Glutamatergic neuron (in vitro differentiated cells): ENCODE results near the gene DLGAP5. TPM values are rescaled to one million over a fixed set of nuclear protein-coding genes. Genes with fewer than 3 reads are reported as not detected.

Source experiments
- DNase-seq: peaks from one replicate; pipeline ENCODE4 v3.0.0; 2022
- H3K27ac Mint-ChIP-seq: one replicate; pipeline ENCODE4 v1.8.0; 2020; ENCODE audit warnings: mild to moderate bottlenecking, mixed read lengths, inconsistent platforms; ENCODE audit not compliant: unreplicated experiment
- H3K27me3 Mint-ChIP-seq: one replicate; pipeline ENCODE4 v1.8.0; 2020; ENCODE audit warnings: mild to moderate bottlenecking, moderate library complexity, mixed read lengths, inconsistent platforms; ENCODE audit not compliant: unreplicated experiment
- H3K36me3 Mint-ChIP-seq: one replicate; pipeline ENCODE4 v1.8.0; 2020; ENCODE audit warnings: mild to moderate bottlenecking, mixed read lengths, inconsistent platforms; ENCODE audit not compliant: unreplicated experiment
- H3K4me1 Mint-ChIP-seq: one replicate; pipeline ENCODE4 v1.8.0; 2020; ENCODE audit warnings: mild to moderate bottlenecking, low read depth, mixed read lengths, inconsistent platforms; ENCODE audit not compliant: unreplicated experiment
- H3K4me3 Mint-ChIP-seq: one replicate; pipeline ENCODE4 v1.8.0; 2020; ENCODE audit warnings: mild to moderate bottlenecking, mixed read lengths, inconsistent platforms; ENCODE audit not compliant: unreplicated experiment
- H3K9me3 Mint-ChIP-seq: one replicate; pipeline ENCODE4 v1.8.0; 2020; ENCODE audit warnings: mild to moderate bottlenecking, moderate library complexity, mixed read lengths, inconsistent platforms; ENCODE audit not compliant: unreplicated experiment
- CTCF ChIP-seq: fragments of 200-600 bp; sonication (generic); IDR thresholded peaks from one replicate; pipeline ENCODE4 v1.5.0; 2021; ENCODE audit not compliant: partially characterized antibody, unreplicated experiment
- total RNA-seq: library from RNA; stranded (reverse); fragmentation: NEBNext Ultra II Directional; extraction: Animal tissue kit (Norgen Biotek cat#: 25700); gene quantifications from one replicate; pipeline ENCODE4 v1.2.1, GENCODE V29; 2021; ENCODE audit not compliant: unreplicated experiment

DLGAP5 gene
- total RNA-seq, 1 donor from 2014 or later, result 8.2 TPM

- DNase-seq, result no peak
- H3K4me1 Mint-ChIP-seq, result peaks cover 10% of the 10 kb centered on the region
- no peak overlapping the region for H3K27ac Mint-ChIP-seq
- no peak overlapping the region for H3K4me3 Mint-ChIP-seq
- H3K9me3 Mint-ChIP-seq, result no peaks in the 10 kb centered on the region
- H3K36me3 Mint-ChIP-seq, result no peaks in the 10 kb centered on the region
- no peak for TF ChIP-seq CTCF
- peaks cover 2% of the 10 kb centered on the region for H3K27me3 Mint-ChIP-seq
These were observed 2.6 kb downstream of the DLGAP5 start for GRCh38 chr14:55188686-55189295.

DNA sequence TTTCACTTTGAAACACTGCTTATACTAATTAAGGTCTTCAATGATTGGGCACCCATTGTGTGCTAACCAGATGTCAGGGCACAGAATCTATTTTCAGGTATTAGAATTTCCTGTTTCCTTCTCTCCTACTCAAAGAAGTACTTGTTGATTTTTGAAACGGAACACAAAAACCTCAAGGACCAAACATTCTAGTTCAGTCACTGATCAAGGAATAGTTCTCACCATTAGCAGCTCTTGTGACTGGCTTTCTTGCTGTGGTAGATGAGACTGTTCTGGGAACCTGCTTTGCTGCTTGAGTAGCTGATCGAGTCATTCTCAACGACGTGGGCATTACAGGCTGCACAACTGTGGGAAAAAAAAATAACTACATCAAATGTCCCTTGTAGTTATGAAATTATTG, 11.0 kb downstream of the DLGAP5 start:
- TF ChIP-seq CTCF, result no peak
- H3K36me3 Mint-ChIP-seq, result no peaks in the 10 kb centered on the region
- H3K9me3 Mint-ChIP-seq, result no peaks in the 10 kb centered on the region

DNA sequence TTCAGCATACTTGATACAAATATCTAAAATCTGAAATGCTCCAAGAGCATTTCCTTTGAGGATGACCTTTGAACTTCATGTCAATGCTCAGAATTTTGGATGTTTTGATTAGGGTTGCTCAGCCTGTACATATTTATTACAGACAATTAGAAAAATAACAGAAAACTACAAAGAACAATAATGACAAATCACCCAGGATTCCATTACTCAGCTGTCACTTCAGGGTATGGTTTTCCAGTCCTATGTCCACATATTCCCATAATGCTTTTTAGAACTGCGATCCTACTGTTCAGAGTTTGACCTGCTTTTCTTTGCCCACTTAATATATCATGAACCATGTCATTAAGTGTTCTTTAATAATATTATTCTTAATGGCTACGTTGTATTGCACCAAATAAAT, 11.4 kb downstream of the DLGAP5 start:
- Mint-ChIP-seq H3K27ac (no peak overlapping the region), H3K4me3 (no peak overlapping the region), H3K27me3 (no peaks in the 10 kb centered on the region), H3K4me1 (no peaks in the 10 kb centered on the region), H3K36me3 (no peaks in the 10 kb centered on the region), H3K9me3 (no peaks in the 10 kb centered on the region)
- DNase-seq, result no peak
- no peak for TF ChIP-seq CTCF

More for the DNA sequence above, 11.0 kb downstream of the DLGAP5 start:
- Mint-ChIP-seq H3K27ac (no peak overlapping the region), H3K4me3 (no peak overlapping the region), H3K4me1 (no peaks in the 10 kb centered on the region), H3K27me3 (no peaks in the 10 kb centered on the region)
- DNase-seq, result no peak

GRCh38 chr14:55170526-55170925, 20.9 kb downstream of the DLGAP5 start:
- H3K27me3 Mint-ChIP-seq, result no peaks in the 10 kb centered on the region
- no peaks in the 10 kb centered on the region for H3K9me3 Mint-ChIP-seq
- DNase-seq, result no peak
- no peak overlapping the region for H3K4me3 Mint-ChIP-seq
- no peaks in the 10 kb centered on the region for H3K4me1 Mint-ChIP-seq
- TF ChIP-seq CTCF, result no peak
- H3K36me3 Mint-ChIP-seq, result no peaks in the 10 kb centered on the region
- no peak overlapping the region for H3K27ac Mint-ChIP-seq

GRCh38 chr14:55160989-55161388, 30.4 kb downstream of the DLGAP5 start:
- no peaks in the 10 kb centered on the region for H3K36me3 Mint-ChIP-seq
- DNase-seq, result no peak
- H3K4me3 Mint-ChIP-seq, result no peak overlapping the region
- H3K27me3 Mint-ChIP-seq, result peaks cover 2% of the 10 kb centered on the region
- H3K9me3 Mint-ChIP-seq, result no peaks in the 10 kb centered on the region
- H3K27ac Mint-ChIP-seq, result no peak overlapping the region
- H3K4me1 Mint-ChIP-seq, result no peaks in the 10 kb centered on the region
- no peak for TF ChIP-seq CTCF
